HCT116 (cell line): ENCODE data around the gene VGLL2.

Experiments
- CBX3 ChIP-seq: IDR thresholded peaks from 2 replicates; pipeline ENCODE4 v1.6.1; 2012; ENCODE audit warnings: low read depth
- CEBPB ChIP-seq: IDR thresholded peaks from 2 replicates; pipeline ENCODE4 v1.6.1; 2012; ENCODE audit warnings: low read depth
- CTCF ChIP-seq, 3 experiments: fragments of 200-600 bp in 1 of 3; sonication (generic) in 1 of 3; IDR thresholded peaks in 2 of 3; conservative IDR thresholded peaks in 1 of 3; 2 replicates each; pipeline ENCODE4 v1.5.1; 2012 to 2017; ENCODE audit warnings: low read depth in 2 of 3, low read length in 2 of 3, antibody characterized with exemption in 1 of 3, borderline replicate concordance in 1 of 3, control low read depth in 1 of 3, mild to moderate bottlenecking in 1 of 3, mixed read lengths in 1 of 3, mixed run types in 1 of 3, moderate library complexity in 1 of 3; ENCODE audit not compliant: insufficient read depth in 1 of 3
- MAX ChIP-seq: IDR thresholded peaks from 2 replicates; pipeline ENCODE4 v1.6.1; 2012
- POLR2A ChIP-seq: IDR thresholded peaks from 2 replicates; pipeline ENCODE4 v1.7.0; 2011; ENCODE audit warnings: borderline replicate concordance; ENCODE audit not compliant: insufficient read depth, insufficient read length; ENCODE audit errors: extremely low read depth
- POLR2AphosphoS5 ChIP-seq: IDR thresholded peaks from 2 replicates; pipeline ENCODE4 v1.6.1; 2011; ENCODE audit warnings: mild to moderate bottlenecking, low read depth, low read length, moderate library complexity
- REST ChIP-seq: IDR thresholded peaks from 2 replicates; pipeline ENCODE4 v1.6.1; 2012; ENCODE audit warnings: low read depth
- SRF ChIP-seq: IDR thresholded peaks from 2 replicates; pipeline ENCODE4 v1.6.1; 2012; ENCODE audit warnings: low read depth
- TCF7L2 ChIP-seq: IDR thresholded peaks from 2 replicates; pipeline ENCODE4 v1.7.0; 2011; ENCODE audit warnings: borderline replicate concordance, inconsistent platforms; ENCODE audit not compliant: insufficient read depth, insufficient read length; ENCODE audit errors: extremely low read depth

- TF ChIP-seq CTCF (IDR thresholded peaks at IDR 0.05 in 2 of 3, conservative IDR thresholded peaks at IDR 0.05 in 1 of 3; ENCODE audit: borderline replicate concordance in 1 of 3, insufficient read depth in 1 of 3, low read depth in 2 of 3, low read length in 2 of 3): no peak
- TF ChIP-seq POLR2A: no peak
- no peak for TF ChIP-seq POLR2AphosphoS5
- no peak for TF ChIP-seq SRF
- TF ChIP-seq TCF7L2: no peak
- TF ChIP-seq MAX: no peak
- TF ChIP-seq REST: no peak
- TF ChIP-seq CEBPB: no peak
- no peak for TF ChIP-seq CBX3
Observed at GRCh38 chr6:117307655-117308054, 42.3 kb downstream of the VGLL2 start.
